ENCODE data around the gene MAPKAPK3.
"Not testable (repeated sequence)": the region's sequence is repeated elsewhere in the genome, so short reads cannot be mapped to it uniquely, and the experiment has no call there.

MAPKAPK3 gene

DNA sequence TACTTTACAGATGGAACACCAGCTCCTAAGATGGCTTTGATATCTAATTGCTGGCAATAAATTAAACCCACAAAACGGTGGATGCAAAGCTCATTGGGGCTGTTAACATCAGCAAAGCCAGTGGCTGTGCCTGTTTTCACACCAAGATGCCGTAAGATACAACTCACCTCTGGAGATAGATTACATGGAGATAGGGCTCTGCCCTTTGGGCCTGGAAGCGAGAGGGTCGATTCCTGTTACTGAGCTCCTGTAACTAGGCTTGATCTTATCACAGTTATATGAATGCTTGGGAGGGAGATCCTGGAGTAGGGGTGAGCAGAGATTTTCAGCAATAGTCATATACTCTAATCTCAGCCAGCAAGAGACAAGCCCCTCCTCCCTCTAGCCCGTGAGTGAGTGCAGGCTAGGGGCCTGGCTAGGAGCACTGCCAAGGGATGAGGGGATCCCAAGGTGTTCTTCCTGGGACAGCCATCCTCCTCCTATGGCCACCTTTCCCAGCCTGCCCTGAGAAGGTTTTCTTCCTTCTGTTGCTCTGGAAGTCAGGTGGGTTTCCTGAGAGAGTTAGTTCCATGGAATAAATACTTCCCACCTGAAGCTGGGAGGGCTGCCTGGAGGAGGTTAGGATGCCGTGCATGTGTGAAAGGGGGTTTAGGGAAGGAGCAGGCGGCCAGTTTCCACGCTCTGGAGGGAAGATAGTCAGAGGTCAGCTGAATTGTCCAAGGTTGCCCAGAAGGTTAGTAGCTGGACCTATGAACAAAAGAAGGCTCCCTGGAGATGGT lies 39.7 kb downstream of the MAPKAPK3 start:
- no peak for DNase-seq

DNA sequence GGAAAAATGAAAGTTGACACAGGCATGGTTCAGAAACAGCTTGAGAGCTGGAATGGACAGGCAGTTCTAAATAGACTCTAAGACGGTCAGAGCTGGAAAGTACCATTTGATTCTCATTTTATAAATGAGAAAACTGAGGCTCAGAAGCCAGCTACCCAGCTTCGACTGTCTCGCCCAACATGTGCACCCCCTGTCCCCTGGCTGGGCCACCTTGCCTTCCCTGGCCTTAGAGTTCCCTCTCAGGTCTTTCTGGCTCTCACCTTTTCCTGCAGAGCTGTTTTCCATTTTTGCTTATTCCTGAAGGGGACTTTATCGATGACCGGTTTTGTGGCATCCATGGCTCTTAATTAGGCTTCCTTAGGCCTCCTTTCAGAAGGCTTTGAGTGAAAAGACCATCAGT lies 40.5 kb downstream of the MAPKAPK3 start:
- DNase-seq: no peak

DNA sequence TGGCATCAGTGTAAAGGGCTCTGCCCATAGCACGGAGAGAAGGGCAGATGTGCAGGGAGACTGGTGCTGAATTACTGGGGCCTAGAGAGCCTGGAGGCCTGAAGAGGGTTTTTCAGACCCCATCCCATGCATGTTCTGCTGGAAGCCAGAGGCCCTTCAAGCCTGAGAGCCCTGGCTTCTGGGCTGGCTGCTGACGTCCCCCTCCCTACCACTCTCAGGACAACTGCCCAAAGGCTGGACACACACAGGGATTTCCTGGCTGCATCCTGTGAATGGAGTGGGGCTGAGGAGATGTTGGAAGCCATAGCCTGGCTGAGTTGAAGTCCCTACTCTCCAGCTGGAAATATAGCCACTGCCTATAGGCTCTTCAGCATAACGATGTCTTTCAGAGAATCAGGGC lies 40.9 kb downstream of the MAPKAPK3 start:
- no peak for DNase-seq

DNA sequence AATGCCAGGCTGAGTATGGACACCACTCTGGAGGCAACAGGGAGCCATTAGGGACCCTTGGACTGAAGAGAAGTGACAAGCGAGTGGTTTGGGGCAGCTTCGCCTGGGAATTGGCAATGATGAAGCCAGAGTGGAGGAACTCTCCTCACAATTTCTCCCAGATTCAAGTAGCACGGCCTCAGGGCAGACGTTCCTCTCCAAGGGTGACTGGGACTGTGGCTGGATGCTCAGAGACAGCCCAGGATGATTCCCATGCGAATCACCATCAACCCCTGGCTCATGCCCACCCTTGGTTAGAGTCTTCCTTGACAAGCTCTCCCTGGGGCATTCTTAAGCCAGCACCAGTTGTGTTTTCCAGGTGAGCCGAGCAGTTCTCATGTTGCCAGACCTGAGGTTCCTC lies 41.5 kb downstream of the MAPKAPK3 start:
- no peak for DNase-seq

DNA sequence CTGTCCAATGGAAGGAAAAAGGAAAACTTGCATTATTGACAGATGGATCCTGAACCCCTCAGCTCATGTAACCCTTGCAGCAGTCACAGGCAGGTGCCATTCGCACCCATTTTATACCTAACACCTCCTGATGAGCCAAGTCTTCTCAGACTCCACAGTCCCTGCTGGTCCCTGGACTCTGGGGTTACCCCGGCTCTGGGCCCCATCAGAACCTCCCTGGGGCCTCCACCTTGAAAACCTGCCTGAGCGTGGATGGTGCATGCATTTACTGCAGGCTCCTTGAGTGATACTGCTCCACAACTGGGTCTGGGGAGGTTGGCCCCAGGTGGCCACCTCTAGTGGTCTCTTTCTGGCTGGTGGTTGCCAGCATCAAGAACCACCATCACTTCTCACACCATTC lies 41.9 kb downstream of the MAPKAPK3 start:
- DNase-seq: no peak

DNA sequence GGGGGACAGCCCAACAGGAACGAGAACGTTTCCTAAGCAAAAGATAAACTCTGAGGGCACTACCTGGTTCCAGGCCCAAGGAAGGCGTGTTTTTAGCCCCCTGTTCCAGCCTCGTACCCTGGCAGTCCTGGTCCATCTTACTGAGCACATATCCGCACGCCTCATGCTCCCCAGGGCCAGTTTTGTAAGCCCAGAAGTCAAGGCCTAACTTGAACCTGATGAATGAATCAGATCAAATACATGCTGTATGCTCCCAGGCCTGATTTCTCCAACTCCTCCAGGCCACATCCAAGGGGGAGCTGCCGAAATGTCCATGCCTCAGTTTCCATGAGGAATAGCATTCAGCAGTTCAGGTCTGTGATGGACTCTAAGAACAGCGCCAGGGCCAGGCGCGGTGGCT lies 43.4 kb downstream of the MAPKAPK3 start:
- DNase-seq: no peak

DNA sequence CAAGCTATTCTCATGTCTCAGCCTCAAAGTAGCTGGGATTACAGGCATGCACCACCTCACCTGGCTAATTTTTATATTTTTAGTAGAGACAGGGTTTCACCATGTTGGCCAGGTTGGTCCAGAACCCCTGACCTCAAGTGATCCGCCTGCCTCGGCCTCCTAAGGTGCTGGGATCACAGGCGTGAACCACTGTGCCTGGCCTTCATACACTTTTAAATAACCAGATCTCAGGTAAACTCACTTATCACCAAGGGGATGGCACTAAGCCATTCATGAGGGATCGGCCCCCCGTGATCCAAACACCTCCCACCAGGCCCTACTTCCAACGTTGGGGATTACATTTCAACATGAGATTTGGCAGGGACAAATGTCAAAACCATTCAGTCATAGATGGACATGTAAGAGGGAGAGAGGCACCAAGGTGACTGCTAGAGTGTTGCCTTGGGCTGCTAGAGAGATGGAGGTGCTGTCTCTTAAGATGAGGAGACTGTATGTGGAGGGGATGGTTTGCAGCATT lies 44.4 kb downstream of the MAPKAPK3 start:
- DNase-seq: no peak

DNA sequence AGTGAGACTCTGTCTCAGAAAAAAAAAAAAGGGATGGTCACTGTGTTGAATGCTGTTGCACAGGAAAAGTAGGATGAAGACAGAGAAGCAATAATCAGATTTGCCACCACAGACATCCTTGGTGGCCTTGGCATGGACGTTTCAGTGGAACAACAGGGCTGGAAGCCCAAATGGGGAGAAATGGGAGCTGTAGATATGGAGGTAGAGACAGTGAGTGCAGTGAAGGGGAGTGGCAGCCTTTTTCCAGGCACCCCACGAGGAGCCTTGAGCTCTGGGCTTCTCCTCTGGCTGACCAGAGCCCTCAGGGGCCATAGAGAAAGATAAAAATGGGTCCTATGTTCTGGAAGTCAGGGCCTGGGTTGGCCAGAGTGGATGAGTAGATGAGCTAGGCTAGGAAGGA lies 45.5 kb downstream of the MAPKAPK3 start:
- no peak for DNase-seq

DNA sequence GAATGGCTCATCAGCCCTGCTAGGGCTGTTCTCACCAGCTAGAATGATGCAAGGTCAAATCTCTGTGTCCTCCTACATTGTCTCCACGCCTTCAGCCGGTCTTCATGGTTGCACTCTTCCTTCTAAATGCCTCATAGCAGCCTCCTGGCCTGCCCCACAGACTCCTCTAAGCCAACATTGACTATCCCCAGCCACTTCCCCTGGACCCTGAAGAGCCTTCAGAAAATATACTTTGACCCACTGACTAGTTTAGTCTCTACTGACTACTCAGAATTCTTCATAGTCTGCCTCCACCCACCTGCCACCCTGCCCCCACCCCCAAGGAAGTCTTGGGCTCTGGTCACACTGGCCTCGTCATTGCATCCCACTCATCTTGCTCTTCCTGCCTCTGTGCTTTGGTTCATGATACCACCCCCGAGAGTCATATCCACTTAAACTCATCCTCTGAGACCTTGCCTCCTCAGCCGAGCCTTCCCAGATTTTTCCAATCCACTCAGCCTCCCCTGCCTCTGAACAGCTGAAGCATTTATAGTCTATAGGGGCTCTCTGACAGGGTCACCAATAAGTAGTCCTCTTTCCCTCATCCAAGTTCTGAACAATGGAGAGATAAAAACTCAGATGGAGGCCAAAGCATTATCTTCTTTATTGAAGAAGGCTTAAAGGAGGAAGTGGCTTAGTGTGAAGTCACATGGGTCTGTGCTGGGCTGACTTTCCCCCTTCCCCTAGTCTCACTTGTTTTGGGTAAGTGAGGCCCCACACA lies 48.3 kb downstream of the MAPKAPK3 start:
- no peak for DNase-seq

DNA sequence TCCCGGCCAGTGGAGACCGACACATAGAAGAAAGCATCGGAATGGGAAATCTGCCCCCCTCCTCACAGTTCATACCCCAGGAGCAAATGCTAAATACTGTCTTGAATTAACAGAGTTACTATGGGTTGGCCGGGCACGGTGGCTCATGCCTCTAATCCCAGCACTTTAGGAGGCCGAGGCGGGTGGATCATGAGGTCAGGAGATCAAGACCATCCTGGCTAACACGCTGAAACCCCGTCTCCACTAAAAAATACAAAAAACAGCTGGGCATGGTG lies 48.8 kb downstream of the MAPKAPK3 start:
- not testable (repeated sequence) for DNase-seq

DNA sequence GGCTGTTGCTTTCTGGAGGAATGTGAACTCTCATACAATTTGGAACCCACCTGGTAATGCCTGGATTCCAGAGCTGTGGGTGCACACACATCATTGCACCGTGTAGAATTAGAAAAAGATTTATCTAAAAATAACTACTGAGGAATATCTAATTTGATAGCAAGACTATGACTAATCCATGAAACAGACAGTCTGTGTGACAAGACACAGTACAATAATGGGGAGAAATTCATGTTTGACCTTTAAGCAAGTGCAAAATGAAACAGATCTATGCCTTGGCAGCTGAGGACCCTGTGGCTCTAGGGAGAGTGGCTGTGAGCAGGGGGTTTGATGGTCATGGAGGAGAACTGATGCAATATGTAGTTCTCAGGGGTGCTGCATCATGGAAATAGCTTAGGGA lies 49.9 kb downstream of the MAPKAPK3 start:
- peak; percentile 5 for DNase-seq

DNA sequence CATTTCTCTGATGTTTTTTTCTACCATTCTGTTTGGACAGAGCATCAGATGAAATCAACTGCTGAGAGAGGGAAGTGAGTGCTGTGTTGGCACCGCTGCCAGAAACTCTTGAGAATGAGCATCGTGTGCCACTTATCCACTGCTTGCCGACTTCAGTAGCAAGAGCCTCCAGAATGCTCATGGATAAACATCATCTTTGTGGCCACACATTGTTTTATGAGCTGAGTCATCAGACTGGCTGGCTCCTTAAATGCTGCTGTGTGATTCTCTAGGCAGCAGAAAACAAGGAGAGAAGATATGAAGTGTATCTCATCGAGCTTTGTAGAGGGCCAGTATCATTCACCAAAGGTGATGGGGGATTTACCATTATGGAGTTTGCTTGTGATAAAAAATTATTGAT lies 54.4 kb downstream of the MAPKAPK3 start:
- DNase-seq: peak; percentile 72

DNA sequence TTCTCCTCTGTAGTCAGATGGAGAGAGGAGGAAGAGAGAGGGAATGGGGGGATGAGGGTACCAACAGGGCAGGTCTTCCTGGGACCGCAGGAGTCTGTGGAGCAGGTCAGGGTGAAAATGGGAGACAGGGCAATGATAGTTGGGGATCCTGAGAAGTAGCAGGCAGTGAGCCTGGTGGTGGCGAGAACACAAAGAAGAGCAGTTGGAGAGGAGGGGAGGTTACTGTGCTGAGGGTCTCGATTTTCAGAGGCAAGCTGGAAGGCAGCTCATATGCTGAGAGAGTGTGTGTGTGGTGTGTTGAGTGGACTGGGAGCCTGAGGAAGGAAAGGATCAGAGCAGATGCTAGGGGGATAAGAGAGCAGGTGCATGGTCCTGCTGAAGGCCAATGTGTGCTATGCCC lies 55.7 kb downstream of the MAPKAPK3 start:
- DNase-seq: no peak

DNA sequence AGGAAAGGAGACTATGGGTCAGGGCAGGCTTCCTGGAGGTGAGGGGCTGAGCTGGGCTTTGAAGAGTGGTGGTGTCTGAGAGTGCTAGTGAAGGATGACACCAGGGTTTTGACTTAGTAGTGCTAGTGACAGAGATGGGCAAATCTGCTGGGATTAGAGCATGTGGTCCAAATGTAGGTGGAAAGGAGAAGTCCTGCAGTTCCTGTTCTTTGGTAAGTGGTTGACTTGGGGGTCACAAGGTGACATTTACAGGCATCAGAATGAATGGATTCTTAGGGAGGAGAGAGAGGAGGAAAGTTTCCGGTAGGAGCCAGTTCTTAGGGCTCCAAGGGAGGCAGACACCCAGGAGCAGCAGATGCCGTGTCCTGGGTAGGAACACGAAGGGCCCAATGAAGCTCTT lies 57.0 kb downstream of the MAPKAPK3 start:
- no peak for DNase-seq

DNA sequence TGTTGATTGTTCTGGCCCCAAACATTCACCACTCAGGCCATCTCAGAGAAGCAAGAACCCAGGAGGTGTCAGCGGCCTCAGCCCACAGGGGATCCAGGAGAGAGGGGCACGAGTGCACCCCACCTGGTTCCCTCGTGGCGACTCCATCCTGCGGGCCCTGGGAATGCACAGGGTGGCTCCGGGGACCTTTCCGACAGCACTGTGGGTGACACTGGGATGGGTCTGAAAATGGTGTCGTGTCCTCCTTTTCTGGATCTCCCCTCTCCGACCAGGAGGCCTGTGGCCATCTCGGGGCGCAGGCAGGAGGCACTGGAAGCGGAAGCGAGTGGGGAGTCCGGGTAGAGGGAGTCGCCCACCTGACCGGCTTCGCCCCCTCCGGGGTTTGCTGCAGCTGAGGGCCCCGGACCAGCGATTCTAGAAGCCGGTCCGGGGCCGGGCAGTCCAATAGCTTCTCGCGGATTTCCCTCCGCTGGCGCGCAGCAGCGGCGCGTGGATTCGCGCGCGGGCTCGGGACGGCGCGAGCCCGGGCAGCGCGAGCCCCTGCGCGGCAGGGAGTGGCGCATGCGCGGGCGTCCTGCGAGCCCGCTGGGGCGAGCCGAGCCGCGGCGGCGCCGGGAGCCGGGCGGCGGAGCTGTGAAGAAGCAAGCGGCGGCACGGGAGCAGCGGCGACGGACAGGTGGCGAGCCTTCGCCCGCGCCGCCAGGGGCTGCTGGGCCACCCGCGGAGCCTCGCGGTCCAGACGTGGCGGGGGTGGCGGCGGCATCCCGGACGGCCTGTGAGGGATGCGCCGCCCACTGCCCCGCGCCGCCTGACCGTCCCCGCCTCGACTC lies 57.6 kb downstream of the MAPKAPK3 start, which contains the start of gene DOCK3:
Gene DOCK3 (plus strand): TSS at position 579 of the 830 bp plus-strand sequence. CDS start 337 bp downstream, outside the sequence.
- DNase-seq: peak; percentile 39

DNA sequence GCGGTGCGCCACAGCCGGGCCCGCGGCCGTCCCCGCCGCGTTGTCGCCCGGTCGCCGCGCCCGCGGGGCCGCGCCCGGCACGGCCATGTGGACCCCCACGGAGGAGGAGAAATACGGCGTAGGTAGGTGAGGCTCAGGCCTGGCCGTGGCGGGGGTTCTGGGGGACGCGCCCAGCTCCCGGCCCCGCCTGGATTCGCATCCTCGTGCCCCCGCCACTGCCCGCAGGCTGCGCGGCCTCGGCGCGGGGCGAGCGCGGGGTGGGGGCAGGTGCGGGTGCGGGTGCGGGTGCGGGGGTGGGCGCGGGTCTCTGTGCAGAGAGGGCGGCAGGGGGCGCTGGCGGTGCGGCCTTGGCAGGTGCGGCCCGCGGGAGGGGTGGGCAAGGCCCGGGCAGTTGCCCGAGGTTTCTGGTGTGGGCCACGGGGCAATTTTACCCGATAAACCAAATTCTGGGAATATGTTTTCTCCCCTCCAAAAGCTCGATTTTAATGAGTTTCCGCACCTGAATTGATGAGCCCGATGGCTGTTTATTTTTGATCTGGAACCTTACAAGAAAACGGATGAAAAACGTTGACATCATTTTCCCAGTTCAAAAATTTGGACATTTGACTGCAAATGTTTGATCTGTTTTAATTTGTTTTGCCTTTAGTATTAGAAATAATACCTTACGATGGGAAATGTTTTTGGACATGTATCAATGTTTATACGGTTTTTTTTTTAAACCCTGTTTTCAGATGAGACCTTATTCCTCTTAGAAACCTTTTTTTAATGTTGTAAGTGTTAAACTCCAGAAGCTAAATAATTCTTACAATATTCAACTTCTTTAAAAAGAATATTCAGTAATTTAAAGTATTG lies 58.5 kb downstream of the MAPKAPK3 start:
- DNase-seq: no peak

DNA sequence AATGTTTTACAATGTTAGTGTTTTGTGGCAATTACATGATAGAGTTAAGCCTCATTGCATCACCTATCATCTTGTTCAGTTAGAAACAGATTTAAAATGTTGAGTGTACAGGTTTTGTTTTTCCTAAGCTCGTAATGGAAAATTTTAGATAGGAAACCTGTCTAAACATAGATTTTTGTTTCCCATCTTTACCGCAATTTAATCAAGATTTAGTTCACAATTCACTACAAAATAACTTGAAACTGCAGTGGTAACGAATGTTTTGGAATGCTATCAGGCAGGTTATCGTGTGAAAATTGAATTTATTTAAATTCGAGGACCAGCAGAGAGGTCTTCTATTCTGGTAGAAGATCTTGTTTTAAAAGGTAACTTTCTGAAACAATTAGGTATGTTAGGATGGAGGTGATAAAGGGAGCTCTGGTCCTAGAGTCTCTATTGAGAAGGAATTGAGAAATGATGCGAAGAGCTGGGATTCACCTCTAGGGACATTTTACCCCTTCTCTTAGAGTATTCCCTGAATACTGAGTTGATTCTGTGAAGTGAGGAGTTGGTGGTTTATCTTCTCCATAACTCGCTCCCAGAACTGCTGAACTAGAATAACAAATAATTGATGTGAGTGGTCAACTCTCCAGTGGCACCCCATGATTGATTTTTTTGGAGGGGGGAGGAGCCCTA lies 59.2 kb downstream of the MAPKAPK3 start:
- DNase-seq: no peak

DNA sequence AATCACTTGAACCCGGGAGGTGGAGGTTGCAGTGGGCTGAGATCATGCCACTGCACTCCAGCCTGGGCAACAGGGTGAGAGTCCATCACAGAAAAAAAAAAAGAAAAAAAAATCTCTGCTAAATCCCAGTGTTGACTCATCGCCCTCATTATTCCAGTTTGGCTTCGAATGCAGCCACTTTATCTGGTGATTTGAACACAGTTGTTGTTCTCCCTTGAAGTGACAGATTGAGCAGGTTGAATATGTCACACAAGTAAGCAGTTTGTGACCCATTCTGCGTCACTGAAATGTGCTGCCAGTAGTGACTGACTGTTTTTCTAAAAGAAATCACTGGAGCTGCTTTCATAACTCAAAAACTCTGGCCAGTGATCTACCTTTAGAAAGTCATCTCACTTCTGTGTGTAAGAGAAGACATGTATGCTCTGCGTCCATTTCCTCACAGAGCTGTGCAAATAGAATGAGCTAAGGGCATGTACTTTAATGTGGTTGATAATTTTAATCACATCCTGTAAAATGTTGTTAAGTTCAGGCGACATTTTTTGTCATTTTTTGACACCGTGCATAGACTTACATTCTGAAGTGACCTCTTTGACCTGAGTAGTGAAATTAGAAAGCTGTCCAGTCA lies 70.3 kb downstream of the MAPKAPK3 start:
- no peak for DNase-seq

DNA sequence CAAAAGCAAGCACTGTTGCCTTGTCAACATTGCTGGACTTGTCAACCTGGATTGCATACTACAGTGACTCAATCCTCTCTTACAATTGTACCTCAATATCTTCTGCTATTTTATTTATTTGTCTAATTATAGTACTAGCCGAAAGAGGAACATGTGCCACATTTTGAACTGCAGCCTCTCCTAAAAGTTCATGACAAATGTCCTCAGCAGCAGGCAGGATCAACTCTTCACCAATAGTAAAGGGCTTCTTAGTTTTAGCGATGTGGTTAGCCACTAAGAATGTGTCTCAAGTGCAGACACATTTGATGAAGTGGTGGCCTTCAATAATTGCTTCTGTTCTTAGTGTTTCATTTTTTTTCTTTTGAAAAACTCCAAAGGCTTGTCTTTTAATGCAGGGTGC lies 71.0 kb downstream of the MAPKAPK3 start:
- DNase-seq: no peak

DNA sequence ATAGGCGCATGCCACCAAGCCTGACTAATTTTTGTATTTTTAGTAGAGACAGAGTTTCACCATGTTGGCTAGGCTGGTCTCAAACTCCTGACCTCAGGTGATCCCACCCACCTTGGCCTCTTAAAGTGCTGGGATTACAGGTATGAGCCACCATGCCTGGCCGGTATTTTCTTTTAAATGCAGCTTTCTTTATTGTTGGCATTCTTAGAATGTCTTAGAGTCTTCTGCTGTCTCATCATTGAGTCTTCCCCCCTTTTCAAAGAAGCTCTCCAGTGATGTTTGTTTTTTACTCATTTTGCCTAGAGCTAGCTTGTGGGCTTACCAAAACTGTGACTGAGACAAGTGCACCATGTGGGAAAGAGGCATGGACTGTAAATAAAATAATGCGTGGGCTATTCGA lies 71.7 kb downstream of the MAPKAPK3 start:
- not testable (repeated sequence) for DNase-seq

DNA sequence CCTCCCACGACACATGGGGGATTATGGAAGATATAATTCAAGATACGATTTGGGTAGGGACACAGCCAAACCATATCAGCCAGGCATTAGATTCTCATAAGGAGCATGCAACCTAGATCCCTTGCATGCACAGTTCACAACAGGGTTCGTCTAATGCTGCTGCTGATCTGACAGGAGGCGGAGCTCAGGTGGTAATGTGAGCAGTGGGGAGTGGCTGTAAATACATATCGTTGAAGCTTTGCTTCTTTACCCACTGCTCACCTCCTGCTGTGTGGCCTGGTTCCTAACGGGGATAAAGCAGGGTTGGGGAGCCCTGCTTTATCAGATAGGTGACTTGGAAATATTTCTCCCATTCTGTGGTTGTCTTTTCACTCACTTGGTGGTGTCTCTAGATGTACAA lies 72.6 kb downstream of the MAPKAPK3 start:
- DNase-seq: no peak

Data from fibroblast of skin of abdomen (primary cell).